Stimulated activated CD8-positive, alpha-beta memory T cell treated with anti-CD3 and anti-CD28 coated beads, Interleukin-2, amount 100 ng/mL, for 1 hour (primary cell): Measurements from ENCODE around the gene TEX13A.

Experiments
- DNase-seq, 2 donors: peaks; one replicate each; pipeline ENCODE4 v3.0.0-alpha.2; 2020; ENCODE audit warnings: low read depth in 2 of 2

The TEX13A gene

GRCh38 chrX:105173071-105173470 lies 47.4 kb downstream of the TEX13A start:
- DNase-seq, result no peak
